ENCODE measurements around the gene ANKRD36B.
"Not testable (repeated sequence)": the region's sequence is repeated elsewhere in the genome, so short reads cannot be mapped to it uniquely, and the experiment has no call there.

DNA sequence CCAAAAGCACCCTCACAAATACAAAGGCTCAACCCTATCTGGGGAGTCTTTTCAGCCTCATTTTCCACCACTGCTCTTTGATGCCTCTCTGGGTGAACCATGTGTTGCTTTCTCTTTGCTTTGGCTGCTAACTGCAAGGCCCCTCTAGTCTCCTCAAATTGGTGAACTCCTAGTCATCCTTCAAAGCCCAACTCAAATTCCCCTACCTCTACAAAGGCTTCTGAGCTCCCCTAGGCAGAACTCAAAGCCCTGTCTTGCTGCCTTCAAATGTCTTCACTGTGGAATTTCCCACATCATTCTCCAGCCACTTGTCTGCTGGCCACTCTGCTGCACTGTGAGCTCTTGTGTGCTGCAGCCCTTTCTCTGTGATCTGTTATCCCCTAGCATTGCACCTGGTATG is 33.3 kb upstream of the ANKRD36B start:
- TF ChIP-seq, protein P1, sequence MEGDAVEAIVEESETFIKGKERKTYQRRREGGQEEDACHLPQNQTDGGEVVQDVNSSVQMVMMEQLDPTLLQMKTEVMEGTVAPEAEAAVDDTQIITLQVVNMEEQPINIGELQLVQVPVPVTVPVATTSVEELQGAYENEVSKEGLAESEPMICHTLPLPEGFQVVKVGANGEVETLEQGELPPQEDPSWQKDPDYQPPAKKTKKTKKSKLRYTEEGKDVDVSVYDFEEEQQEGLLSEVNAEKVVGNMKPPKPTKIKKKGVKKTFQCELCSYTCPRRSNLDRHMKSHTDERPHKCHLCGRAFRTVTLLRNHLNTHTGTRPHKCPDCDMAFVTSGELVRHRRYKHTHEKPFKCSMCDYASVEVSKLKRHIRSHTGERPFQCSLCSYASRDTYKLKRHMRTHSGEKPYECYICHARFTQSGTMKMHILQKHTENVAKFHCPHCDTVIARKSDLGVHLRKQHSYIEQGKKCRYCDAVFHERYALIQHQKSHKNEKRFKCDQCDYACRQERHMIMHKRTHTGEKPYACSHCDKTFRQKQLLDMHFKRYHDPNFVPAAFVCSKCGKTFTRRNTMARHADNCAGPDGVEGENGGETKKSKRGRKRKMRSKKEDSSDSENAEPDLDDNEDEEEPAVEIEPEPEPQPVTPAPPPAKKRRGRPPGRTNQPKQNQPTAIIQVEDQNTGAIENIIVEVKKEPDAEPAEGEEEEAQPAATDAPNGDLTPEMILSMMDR (IDR thresholded peaks at IDR 0.05) = not testable (repeated sequence)
- not testable (repeated sequence) for TF ChIP-seq EZH2 (IDR thresholded peaks at IDR 0.05; ENCODE audit: borderline replicate concordance, insufficient read depth, low read depth, low read length, poor library complexity, severe bottlenecking)
